SK-N-SH (cell line): ENCODE data around the gene GABRG3. TPM values are rescaled to one million over a fixed set of nuclear protein-coding genes. Genes with fewer than 3 reads are reported as not detected.

Experiments used
- CTCF ChIA-PET: fragments of 300-600, 350-600 bp; formaldehyde crosslinking; extraction: SDS; loops from one replicate; lab custom pipeline; 2021; lab: Yijun Ruan, JAX
- POLR2A ChIA-PET: fragments of 350-600 bp; sonication (Branson Sonifier 250); formaldehyde crosslinking; extraction: SDS; loops from one replicate; lab custom pipeline; 2020; ENCODE audit warnings: antibody characterized with exemption, inconsistent platforms; lab: Yijun Ruan, JAX
- DNase-seq: peaks from one replicate; pipeline ENCODE4 v3.0.0; 2012
- H2AFZ ChIP-seq: fragments of 200-600 bp; sonication (generic); 2 replicates; pipeline ENCODE4 v1.8.1; 2016; ENCODE audit warnings: antibody characterized with exemption, mild to moderate bottlenecking, low read depth
- H3F3A ChIP-seq: fragments of 200-600 bp; sonication (generic); replicated peaks from 2 replicates; pipeline ENCODE3; 2016; ENCODE audit warnings: antibody characterized with exemption, mild to moderate bottlenecking; ENCODE audit not compliant: insufficient read depth
- H3K27ac ChIP-seq, 2 experiments: fragments of 200-500 bp in 1 of 2; fragments of 200-600 bp in 1 of 2; sonication (Bioruptor generic) in 1 of 2; sonication (generic), shearing (Covaris generic) in 1 of 2; 2 replicates each; pipeline versions ENCODE4 v1.5.1 to v1.6.1; 2014 to 2016; ENCODE audit warnings: low read depth in 2 of 2, inconsistent platforms in 1 of 2, low read length in 1 of 2, mild to moderate bottlenecking in 1 of 2, mixed read lengths in 1 of 2
- H3K27me3 ChIP-seq: fragments of 200-600 bp; sonication (generic), shearing (Covaris generic); 2 replicates; pipeline ENCODE4 v1.6.1; 2016; ENCODE audit warnings: mixed run types; ENCODE audit not compliant: insufficient read depth
- H3K36me3 ChIP-seq, 2 experiments: fragments of 200-500 bp in 1 of 2; fragments of 200-600 bp in 1 of 2; sonication (Bioruptor generic) in 1 of 2; sonication (generic) in 1 of 2; replicated peaks in 1 of 2; 2 replicates each; pipeline versions ENCODE3 to v1.5.1; 2014 to 2016; ENCODE audit warnings: low read length in 1 of 2, mild to moderate bottlenecking in 1 of 2; ENCODE audit not compliant: insufficient read depth in 2 of 2, control insufficient read depth in 1 of 2
- H3K4me1 ChIP-seq, 2 experiments: fragments of 200-500 bp in 1 of 2; fragments of 200-600 bp in 1 of 2; sonication (Bioruptor generic) in 1 of 2; sonication (generic), shearing (Covaris generic) in 1 of 2; 2 replicates each; pipeline versions ENCODE4 v1.5.1 to v1.6.1; 2014 to 2016; ENCODE audit warnings: low read depth in 1 of 2, low read length in 1 of 2, mixed run types in 1 of 2; ENCODE audit not compliant: insufficient read depth in 2 of 2, control insufficient read depth in 1 of 2
- H3K4me2 ChIP-seq: fragments of 200-600 bp; sonication (generic), shearing (Covaris generic); 2 replicates; pipeline ENCODE4 v1.6.1; 2017; ENCODE audit warnings: mixed run types
- H3K4me3 ChIP-seq, 2 experiments: fragments of 200-500 bp in 1 of 2; fragments of 200-600 bp in 1 of 2; sonication (Bioruptor generic) in 1 of 2; sonication (generic), shearing (Covaris generic) in 1 of 2; 2 replicates each; pipeline versions ENCODE4 v1.5.1 to v1.8.1; 2014 to 2016; ENCODE audit warnings: low read depth in 2 of 2, inconsistent platforms in 1 of 2, low read length in 1 of 2, mild to moderate bottlenecking in 1 of 2, mixed read lengths in 1 of 2, moderate library complexity in 1 of 2
- H3K79me2 ChIP-seq: fragments of 200-600 bp; sonication (generic); 2 replicates; pipeline ENCODE4 v1.8.1; 2017; ENCODE audit warnings: mild to moderate bottlenecking; ENCODE audit not compliant: insufficient read depth
- H3K9ac ChIP-seq: fragments of 200-600 bp; sonication (generic); 2 replicates; pipeline ENCODE4 v1.6.1; 2017; ENCODE audit warnings: mixed run types
- H3K9me2 ChIP-seq: fragments of 200-600 bp; sonication (generic); 2 replicates; pipeline ENCODE4 v1.6.1; 2017; ENCODE audit warnings: mixed run types
- H3K9me3 ChIP-seq: fragments of 200-600 bp; sonication (generic); 2 replicates; pipeline ENCODE4 v1.6.1; 2017; ENCODE audit warnings: mixed run types, mild to moderate bottlenecking, moderate library complexity
- H4K20me1 ChIP-seq: fragments of 200-600 bp; sonication (generic); 2 replicates; pipeline ENCODE4 v1.6.1; 2017; ENCODE audit warnings: mild to moderate bottlenecking, mixed run types; ENCODE audit not compliant: insufficient read depth
- EZH2phosphoT487 ChIP-seq: fragments of 200-600 bp; sonication (generic); IDR thresholded peaks from 2 replicates; pipeline ENCODE4 v1.6.1; 2017; ENCODE audit warnings: low read depth, mixed run types, mild to moderate bottlenecking, antibody characterized with exemption, moderate library complexity, borderline replicate concordance
- FOXJ3 ChIP-seq: sonication (generic); formaldehyde crosslinking; IDR thresholded peaks from 2 replicates; pipeline ENCODE4 v1.5.1; 2020; ENCODE audit warnings: mild to moderate bottlenecking, missing genetic modification reagents
- JUND ChIP-seq: IDR thresholded peaks from 2 replicates; pipeline ENCODE4 v1.4.0; 2012
- MXI1 ChIP-seq: IDR thresholded peaks from 2 replicates; pipeline ENCODE4 v1.6.1; 2012; ENCODE audit warnings: mild to moderate bottlenecking, low read depth, low read length, improper control_type of control experiment
- NRF1 ChIP-seq: IDR thresholded peaks from 2 replicates; pipeline ENCODE4 v1.6.1; 2012; ENCODE audit warnings: low read depth, mild to moderate bottlenecking, low read length
- RFX5 ChIP-seq: IDR thresholded peaks from 2 replicates; pipeline ENCODE4 v1.6.1; 2012; ENCODE audit warnings: mild to moderate bottlenecking, improper control_type of control experiment, low read length
- RXRA ChIP-seq: IDR thresholded peaks from 2 replicates; pipeline ENCODE4 v1.4.0; 2012; ENCODE audit warnings: low read depth, mild to moderate bottlenecking, borderline replicate concordance
- USF1 ChIP-seq: IDR thresholded peaks from 2 replicates; pipeline ENCODE4 v1.4.0; 2012; ENCODE audit warnings: low read depth, borderline replicate concordance
- ZBTB33 ChIP-seq: IDR thresholded peaks from 2 replicates; pipeline ENCODE4 v1.4.0; 2012; ENCODE audit warnings: low read depth, borderline replicate concordance
- WGBS: methylation state at CpG from one replicate; pipeline ENCODE4 v1.1.6; 2017; ENCODE audit warnings: low lambda C conversion rate; 5-methylcytosine and 5-hydroxymethylcytosine counted together
- polyA plus RNA-seq, 3 experiments: library from polyadenylated mRNA; depleted of rRNA; stranded (reverse); fragments of >200 nt; gene quantifications; 2 replicates each; pipeline ENCODE4 v1.2.3, GENCODE V29; 2012
- TF ChIP-seq, protein P1 (sequence below): fragments of 150-350 bp; IDR thresholded peaks from 2 replicates; pipeline ENCODE4 v1.6.1; 2016; ENCODE audit warnings: mild to moderate bottlenecking, low read depth, low read length
- TF ChIP-seq, protein P2 (sequence below): IDR thresholded peaks from 2 replicates; pipeline ENCODE4 v1.6.1; 2012; ENCODE audit warnings: mild to moderate bottlenecking, low read depth, low read length, moderate library complexity

The GABRG3 gene
- polyA plus RNA-seq, 1 of the 3 experiments (the other 2 are of a cell fraction): not detected

GRCh38 chr15:27353856-27354255 is 382.9 kb downstream of the GABRG3 start:
- H3K4me2 ChIP-seq: no peak overlapping the region
- ChIA-PET CTCF (interaction anchor here (0.6 to 1.8 kb wide), 5 partner anchors 10 to 462 kb away, joined by 3 to 5 read pairs (median 4); no protein-coding TSS in a partner anchor), POLR2A (no interaction called here)
- TF ChIP-seq NRF1 (no peak), USF1 (no peak), EZH2phosphoT487 (no peak), JUND (no peak), ZBTB33 (no peak), MXI1 (no peak), RXRA (no peak), RFX5 (no peak), FOXJ3 (CRISPR knock-in tag) (no peak)
- TF ChIP-seq, protein P1, sequence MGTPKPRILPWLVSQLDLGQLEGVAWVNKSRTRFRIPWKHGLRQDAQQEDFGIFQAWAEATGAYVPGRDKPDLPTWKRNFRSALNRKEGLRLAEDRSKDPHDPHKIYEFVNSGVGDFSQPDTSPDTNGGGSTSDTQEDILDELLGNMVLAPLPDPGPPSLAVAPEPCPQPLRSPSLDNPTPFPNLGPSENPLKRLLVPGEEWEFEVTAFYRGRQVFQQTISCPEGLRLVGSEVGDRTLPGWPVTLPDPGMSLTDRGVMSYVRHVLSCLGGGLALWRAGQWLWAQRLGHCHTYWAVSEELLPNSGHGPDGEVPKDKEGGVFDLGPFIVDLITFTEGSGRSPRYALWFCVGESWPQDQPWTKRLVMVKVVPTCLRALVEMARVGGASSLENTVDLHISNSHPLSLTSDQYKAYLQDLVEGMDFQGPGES: no peak
- TF ChIP-seq, protein P2, sequence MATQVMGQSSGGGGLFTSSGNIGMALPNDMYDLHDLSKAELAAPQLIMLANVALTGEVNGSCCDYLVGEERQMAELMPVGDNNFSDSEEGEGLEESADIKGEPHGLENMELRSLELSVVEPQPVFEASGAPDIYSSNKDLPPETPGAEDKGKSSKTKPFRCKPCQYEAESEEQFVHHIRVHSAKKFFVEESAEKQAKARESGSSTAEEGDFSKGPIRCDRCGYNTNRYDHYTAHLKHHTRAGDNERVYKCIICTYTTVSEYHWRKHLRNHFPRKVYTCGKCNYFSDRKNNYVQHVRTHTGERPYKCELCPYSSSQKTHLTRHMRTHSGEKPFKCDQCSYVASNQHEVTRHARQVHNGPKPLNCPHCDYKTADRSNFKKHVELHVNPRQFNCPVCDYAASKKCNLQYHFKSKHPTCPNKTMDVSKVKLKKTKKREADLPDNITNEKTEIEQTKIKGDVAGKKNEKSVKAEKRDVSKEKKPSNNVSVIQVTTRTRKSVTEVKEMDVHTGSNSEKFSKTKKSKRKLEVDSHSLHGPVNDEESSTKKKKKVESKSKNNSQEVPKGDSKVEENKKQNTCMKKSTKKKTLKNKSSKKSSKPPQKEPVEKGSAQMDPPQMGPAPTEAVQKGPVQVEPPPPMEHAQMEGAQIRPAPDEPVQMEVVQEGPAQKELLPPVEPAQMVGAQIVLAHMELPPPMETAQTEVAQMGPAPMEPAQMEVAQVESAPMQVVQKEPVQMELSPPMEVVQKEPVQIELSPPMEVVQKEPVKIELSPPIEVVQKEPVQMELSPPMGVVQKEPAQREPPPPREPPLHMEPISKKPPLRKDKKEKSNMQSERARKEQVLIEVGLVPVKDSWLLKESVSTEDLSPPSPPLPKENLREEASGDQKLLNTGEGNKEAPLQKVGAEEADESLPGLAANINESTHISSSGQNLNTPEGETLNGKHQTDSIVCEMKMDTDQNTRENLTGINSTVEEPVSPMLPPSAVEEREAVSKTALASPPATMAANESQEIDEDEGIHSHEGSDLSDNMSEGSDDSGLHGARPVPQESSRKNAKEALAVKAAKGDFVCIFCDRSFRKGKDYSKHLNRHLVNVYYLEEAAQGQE: no peak
- peaks cover 0 to 4% of the 10 kb centered on the region in 2 experiments; a peak in 1 of 4 replicates for H3K4me1 ChIP-seq
- DNase-seq: no peak
- no peak overlapping the region for H3K9ac ChIP-seq
- H3K27me3 ChIP-seq: no peaks in the 10 kb centered on the region
- H3K9me2 ChIP-seq: no peaks in the 10 kb centered on the region
- H3K79me2 ChIP-seq: no peaks in the 10 kb centered on the region
- no peak overlapping the region for H2AFZ ChIP-seq
- H4K20me1 ChIP-seq: no peaks in the 10 kb centered on the region
- no peak overlapping the region for H3K4me3 ChIP-seq
- H3K36me3 ChIP-seq: no peaks in the 10 kb centered on the region
- WGBS: 8% methylated on average over 2 of the region's 2 CpGs
- H3F3A ChIP-seq: no peaks in the 10 kb centered on the region
- H3K27ac ChIP-seq: no peak overlapping the region
- no peaks in the 10 kb centered on the region for H3K9me3 ChIP-seq
